A673 (cell line): ENCODE results near the gene PPOX.

Experiments used
- CTCF ChIP-seq: fragments of 300-800, 200-600 bp; sonication (generic); conservative IDR thresholded peaks from 2 replicates; pipeline ENCODE4 v1.5.1; 2017; ENCODE audit warnings: low read depth, mild to moderate bottlenecking, antibody characterized with exemption, low read length, moderate library complexity, mixed read lengths
- EZH2 ChIP-seq: fragments of 200-600 bp; sonication (generic); IDR thresholded peaks from 2 replicates; pipeline ENCODE4 v1.6.1; 2017; ENCODE audit warnings: borderline replicate concordance, low read depth, mild to moderate bottlenecking, mixed read lengths, antibody characterized with exemption, low read length; ENCODE audit not compliant: poor library complexity, severe bottlenecking

- TF ChIP-seq CTCF, result no peak
- TF ChIP-seq EZH2, result no peak
These were observed 6.7 kb downstream of the PPOX start for GRCh38 chr1:161172776-161173376.
